Measurements from ENCODE around the gene SETSIP.
"Not testable (repeated sequence)": the region's sequence is repeated elsewhere in the genome, so short reads cannot be mapped to it uniquely, and the experiment has no call there.

Gene SETSIP

DNA sequence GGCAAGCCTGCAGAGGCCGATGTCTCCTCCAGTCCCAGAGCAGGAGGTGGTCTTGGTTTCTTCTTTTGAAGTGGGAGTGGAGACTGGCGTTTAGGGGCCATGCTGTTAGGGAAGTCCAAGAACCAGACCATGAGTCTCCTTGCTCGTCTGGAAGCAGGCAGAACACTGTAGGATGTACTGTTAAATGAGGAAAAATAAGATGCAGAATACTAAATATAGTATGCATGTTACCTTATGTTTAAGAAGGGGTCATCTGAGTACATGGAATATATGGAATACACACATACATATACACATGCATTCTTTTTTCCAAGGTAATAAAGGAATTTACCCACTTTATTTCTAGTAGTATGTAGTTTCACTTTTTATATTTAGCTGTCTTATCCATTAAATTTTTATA lies at the start of gene SETSIP:
Gene SETSIP, minus strand, starts transcription at position 101 of the 400 bp plus-strand sequence. Its CDS starts 0 bp downstream, at position 101.
- DNase-seq: no peak

GRCh38 chr1:92123868-92124267 lies 48.7 kb upstream of the SETSIP start:
- DNase-seq: no peak

DNA sequence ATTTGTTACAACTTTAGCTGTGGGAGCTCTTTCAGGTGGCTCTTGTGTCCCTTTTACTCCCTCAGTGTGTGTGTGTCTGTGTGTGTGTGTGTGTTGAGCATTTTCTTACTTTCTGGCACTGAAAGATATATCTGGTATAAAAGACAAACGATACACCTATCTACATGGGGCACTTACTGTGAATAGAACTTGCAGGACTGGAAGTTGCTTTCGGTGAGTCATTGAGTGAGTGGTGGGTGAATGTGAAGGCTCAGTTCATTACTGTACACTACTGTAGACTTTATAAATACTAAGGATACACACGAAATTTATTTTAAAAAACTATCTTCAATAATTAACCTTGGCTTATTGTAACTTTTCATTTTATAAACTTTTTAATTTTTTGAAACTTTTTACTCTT lies 43.6 kb upstream of the SETSIP start:
- no peak for DNase-seq

- no peak for DNase-seq
Measured at GRCh38 chr1:92117526-92117925, 42.3 kb upstream of the SETSIP start.

DNA sequence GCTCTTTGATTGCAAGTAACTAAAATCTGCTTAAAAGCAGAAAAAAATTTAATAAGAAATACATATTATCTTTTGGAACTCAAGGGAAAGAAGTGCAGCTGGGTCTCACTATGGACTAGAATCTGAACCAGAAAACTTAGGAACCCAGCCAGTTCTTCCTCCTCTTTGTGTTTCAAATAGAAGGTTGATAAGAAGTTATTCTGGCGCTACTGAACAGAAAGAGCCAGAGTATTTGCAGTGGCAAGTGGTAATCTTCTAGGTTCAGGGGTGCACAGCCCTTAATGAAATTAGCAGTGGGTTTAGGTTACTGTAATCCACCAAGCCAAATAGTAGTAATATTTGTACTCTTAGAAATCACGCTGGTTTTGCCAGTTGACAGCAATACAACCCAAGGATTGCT lies 33.4 kb upstream of the SETSIP start:
- DNase-seq: no peak

DNA sequence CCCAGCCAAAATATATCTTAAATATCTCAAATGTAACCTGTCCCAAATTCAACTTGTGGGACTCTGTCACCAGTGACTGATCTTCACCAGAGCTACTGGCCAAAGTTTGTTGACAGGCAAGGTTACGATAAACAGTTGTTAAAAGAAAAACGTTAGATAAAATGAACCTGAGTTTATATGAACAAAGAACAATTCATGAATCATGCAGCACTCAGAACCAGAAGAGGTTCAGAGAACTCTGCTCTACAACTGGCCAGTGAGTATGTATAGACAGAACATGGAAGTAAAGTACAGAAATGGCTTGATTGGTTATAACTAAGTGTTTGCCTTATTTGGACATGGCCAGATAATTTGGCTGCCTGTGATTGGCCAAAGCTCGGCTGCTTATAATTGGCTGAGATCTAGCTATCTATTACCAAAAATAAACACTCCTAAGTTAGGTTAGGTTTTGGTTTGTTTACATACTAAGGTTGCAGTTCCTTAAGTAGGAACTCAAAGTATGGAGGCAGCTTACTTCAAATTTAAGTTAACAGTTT lies 30.4 kb upstream of the SETSIP start:
- DNase-seq: no peak

DNA sequence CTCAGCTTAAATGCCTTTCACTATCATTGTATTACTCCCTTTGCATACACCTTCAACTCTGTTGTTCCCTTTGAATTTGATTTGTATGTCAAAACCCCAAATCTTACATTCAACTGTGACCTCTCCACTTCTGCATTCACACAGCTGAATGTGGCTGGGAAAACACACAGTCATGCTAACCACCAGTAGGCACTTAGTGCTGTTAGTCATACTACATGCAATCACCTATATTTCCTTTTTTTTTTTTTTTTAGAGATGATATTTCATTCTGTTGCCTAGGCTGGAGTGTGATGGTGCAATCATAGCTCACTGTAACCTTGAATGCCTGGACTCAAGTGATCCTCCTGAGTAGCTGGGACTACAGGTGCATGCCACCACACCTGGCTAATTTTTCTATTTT lies 21.1 kb upstream of the SETSIP start:
- DNase-seq: no peak

DNA sequence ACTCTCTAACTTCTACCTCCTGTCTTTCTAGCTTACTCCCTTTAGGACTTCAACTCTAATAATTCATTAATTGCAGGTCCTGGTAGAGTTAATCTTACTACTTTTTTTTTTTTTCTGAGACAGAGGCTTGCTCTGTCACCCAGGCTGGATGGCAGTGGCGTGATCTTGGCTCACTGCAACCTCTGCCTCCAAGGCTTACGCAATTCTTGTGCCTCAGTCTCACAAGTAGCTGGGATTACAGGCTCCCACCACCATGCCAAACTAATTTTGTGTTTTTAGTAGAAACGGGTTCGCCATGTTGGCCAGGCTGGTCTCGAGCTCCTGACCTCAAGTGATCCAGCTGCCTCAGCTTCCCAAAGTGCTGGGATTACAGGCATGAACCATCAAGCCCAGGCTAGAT lies 20.7 kb upstream of the SETSIP start:
- no peak for DNase-seq

- DNase-seq: no peak
Measured at GRCh38 chr1:92094595-92094994, 19.4 kb upstream of the SETSIP start.

GRCh38 chr1:92094090-92094489 lies 18.9 kb upstream of the SETSIP start:
- no peak for DNase-seq

DNA sequence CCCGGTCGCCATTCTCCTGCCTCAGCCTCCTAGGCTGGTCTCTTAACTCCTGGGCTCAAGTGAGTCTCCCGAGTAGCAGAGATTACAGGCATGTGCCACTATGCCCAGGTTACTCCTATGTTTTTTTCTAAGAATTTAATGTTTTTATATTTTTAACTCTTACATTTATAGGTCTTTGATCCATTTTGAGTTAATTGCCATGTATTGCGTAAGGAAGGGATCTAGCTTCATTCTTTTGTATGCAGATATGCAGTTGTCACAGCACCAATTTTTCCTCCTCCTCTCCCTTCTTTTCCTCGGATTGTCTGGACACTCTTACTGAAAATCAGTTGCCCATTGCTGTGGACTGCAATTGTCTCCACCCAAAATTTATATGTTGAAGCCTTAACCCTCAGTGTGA lies 16.4 kb upstream of the SETSIP start:
- no peak for DNase-seq

- DNase-seq: peak; percentile 34
Measured at GRCh38 chr1:92087542-92087941, 12.3 kb upstream of the SETSIP start.

DNA sequence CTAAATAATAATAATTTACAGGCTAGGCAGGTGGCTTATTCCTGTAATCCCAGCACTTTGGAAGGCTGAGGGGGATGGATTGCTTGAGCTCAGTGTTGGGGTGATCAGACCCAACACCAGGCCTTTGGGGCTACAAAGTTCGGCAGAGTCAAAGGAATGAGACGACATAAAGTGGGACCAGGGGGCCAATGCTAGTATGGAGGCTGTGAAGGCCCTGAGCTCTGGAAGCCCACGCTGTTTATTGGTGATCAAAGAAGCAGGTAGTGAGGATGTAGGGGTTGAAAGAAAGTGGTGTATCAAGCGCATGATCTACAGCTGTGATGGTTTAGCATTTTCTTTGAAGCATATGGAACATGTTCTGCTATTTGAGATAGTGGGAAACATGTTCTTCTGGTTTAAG lies 10.5 kb upstream of the SETSIP start:
- DNase-seq: no peak

- no peak for DNase-seq
Measured at GRCh38 chr1:92084651-92085050, 9.4 kb upstream of the SETSIP start.

- no peak for DNase-seq
Measured at GRCh38 chr1:92081031-92081430, 5.8 kb upstream of the SETSIP start.

- DNase-seq: peak; percentile 72
Measured at GRCh38 chr1:92080128-92080985, 5.1 kb upstream of the SETSIP start, which contains the start of gene BTBD8. Gene BTBD8 (plus strand): TSS chr1:92080345. CDS start chr1:92080572, 227 bp downstream.

- DNase-seq: no peak
Measured at GRCh38 chr1:92079441-92079840, 4.2 kb upstream of the SETSIP start.

DNA sequence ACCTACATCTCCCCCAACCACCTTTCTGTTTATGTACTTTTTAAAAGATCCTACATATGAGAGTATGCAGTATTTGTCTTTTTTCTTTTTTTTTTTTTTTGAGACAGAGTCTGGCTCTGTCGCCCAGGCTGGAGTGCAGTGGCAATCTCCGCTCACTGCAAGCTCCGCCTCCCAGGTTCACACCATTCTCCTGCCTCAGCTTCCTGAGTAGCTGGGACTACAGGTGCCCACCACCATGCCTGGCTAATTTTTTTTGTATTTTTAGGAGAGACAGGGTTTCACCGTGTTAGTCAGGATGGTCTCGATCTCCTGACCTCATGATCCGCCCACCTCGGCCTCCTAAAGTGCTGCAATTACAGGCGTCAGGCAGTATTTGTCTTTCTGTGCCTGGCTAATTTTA lies 2.9 kb upstream of the SETSIP start:
- DNase-seq: not testable (repeated sequence)

DNA sequence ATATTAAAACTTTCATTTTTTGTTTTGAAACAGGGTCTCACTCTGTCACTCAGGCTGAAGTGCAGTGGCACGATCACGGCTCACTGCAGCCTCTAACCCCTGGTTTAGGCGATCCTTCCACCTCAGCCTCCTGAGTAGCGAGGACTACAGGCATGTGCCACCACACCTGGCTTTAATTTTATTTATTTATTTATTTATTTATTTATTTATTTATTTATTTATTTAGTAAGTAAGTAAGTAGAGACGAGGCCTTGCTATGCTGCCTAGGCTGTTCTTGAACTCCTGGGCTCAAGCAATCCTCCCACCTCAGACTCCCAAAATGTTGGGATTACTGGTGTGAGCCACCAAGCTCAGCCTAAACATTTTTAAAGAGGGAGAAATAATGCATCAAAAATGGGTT lies 1.2 kb upstream of the SETSIP start:
- DNase-seq: no peak

DNA sequence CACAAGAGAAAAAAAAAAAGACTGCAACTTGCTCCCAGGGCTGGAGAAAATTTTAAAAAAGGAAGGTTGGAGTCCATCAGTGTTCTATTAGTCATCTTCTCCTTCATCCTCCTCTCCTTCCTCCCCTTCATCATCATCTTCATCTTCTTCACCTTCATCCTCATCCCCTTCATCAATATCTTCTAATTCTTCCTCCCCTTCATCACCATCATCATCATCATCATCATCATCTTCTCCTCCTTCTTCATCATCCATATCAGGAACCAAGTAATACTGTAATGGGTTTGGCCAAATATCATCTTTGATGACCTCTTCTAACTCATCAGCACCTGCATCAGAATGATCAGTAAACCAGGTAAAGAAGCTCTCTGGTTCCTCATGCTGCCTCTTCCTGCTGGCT lies 765 bp downstream of the SETSIP start:
- not testable (repeated sequence) for DNase-seq

GRCh38 chr1:92070892-92071291 lies 4.3 kb downstream of the SETSIP start:
- no peak for DNase-seq

GRCh38 chr1:92066321-92066720 lies 8.9 kb downstream of the SETSIP start:
- no peak for DNase-seq

- DNase-seq: no peak
Measured at GRCh38 chr1:92065042-92065441, 10.2 kb downstream of the SETSIP start.

GRCh38 chr1:92051948-92052347 lies 23.3 kb downstream of the SETSIP start:
- DNase-seq: no peak

Data from fibroblast of skin of right biceps (primary cell).